HFFc6 (cell line): ENCODE measurements around the gene CKS2. TPM values are rescaled to one million over a fixed set of nuclear protein-coding genes. Genes with fewer than 3 reads are reported as not detected.
"Not testable (repeated sequence)": the region's sequence is repeated elsewhere in the genome, so short reads cannot be mapped to it uniquely, and the experiment has no call there.

Experiments
- DNase-seq: peaks from one replicate; pipeline ENCODE4 v3.0.0-alpha.2; 2018
- H3K27ac Mint-ChIP-seq: 2 replicates; pipeline ENCODE4 v1.8.0; 2020; ENCODE audit warnings: mild to moderate bottlenecking, mixed read lengths
- H3K27me3 Mint-ChIP-seq: 2 replicates; pipeline ENCODE4 v1.8.0; 2021; ENCODE audit warnings: mild to moderate bottlenecking, moderate library complexity, mixed read lengths; ENCODE audit not compliant: insufficient read depth
- H3K36me3 Mint-ChIP-seq: 2 replicates; pipeline ENCODE4 v1.8.0; 2021; ENCODE audit warnings: low read depth, mixed read lengths
- H3K4me1 Mint-ChIP-seq: 2 replicates; pipeline ENCODE4 v1.8.0; 2020; ENCODE audit warnings: low read depth, mixed read lengths
- H3K4me3 Mint-ChIP-seq: 2 replicates; pipeline ENCODE4 v1.8.0; 2020; ENCODE audit warnings: mild to moderate bottlenecking, moderate library complexity, mixed read lengths
- H3K9me3 Mint-ChIP-seq: 2 replicates; pipeline ENCODE4 v1.8.0; 2020; ENCODE audit warnings: mild to moderate bottlenecking, mixed read lengths
- long read RNA-seq: library from polyadenylated mRNA; unstranded; transcript quantifications from one replicate; pipeline ENCODE4 v2.0.0, GENCODE V29; 2019
- total RNA-seq, 6 experiments: library from RNA; stranded (reverse); fragmentation: NEBNext Ultra II Directional; extraction: Animal tissue kit (Norgen Biotek cat#: 25700); gene quantifications; 2 replicates in 1 of 6; 3 replicates in 5 of 6; pipeline ENCODE4 v1.2.3, GENCODE V29; 2021
- TF ChIP-seq, protein P1 (sequence below): fragments of 200-600 bp; sonication (generic); IDR thresholded peaks from 2 replicates; pipeline ENCODE4 v1.5.0; 2021; ENCODE audit warnings: antibody characterized with exemption, mild to moderate bottlenecking

CKS2 gene
- total RNA-seq = 100 to 1,000 TPM in 5 of 6 experiments, 10 to 100 TPM in 1; 65.7 to 135 (median 123) TPM
- long read RNA-seq, transcript CKS2-201 (3 exons, 613 nt) = major isoform, 71 of 72 reads
- long read RNA-seq, partial matches to known transcripts = 1 of 72 reads
- long read RNA-seq, other reads (novel, unspliced or antisense) = 0 of 72 reads

DNA sequence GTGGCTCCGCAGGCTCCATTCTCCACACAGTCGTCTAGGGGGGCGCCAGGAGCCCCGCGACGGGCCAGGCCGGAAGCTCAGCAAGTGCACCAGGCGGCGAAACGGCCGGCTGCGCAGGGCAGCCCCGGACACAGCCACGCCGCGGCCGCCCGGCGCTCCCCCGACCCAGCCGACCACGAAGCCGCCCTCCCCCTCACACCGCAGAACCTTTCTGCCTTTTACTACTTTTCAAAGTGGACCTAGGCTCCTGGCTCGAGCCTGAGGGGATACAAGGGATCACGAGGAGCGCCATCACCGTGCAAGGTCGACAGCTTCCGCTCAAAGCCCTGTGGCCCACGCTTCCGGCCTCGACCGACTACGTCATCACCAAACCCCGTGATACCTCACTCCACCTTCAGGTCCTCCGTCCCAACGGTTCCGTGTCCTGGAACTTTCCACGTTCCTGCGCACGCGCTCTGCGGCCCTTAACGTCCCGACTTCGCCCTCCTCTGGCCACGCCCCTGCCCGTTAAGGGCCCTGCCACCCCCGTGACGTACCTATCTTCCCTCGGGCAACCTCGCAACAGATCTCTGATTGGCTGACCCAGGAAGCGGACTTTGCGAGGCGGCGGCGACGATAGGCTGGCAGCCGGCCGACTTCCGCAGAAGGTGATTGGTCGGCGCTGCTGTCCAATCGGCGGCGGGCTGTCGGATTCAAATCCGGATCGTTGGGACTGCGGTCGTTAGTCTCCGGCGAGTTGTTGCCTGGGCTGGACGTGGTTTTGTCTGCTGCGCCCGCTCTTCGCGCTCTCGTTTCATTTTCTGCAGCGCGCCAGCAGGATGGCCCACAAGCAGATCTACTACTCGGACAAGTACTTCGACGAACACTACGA lies at the start of gene CKS2:
TSS of gene CKS2 (plus strand) at position 721 of the 871 bp plus-strand sequence. CDS start at position 819, 98 bp downstream.
- Mint-ChIP-seq H3K4me3 (peak within 1 kb of the TSS; percentile 90), H3K27me3 (peaks cover 6% of the 10 kb centered on the region), H3K4me1 (peaks cover 36% of the 10 kb centered on the region)

DNA sequence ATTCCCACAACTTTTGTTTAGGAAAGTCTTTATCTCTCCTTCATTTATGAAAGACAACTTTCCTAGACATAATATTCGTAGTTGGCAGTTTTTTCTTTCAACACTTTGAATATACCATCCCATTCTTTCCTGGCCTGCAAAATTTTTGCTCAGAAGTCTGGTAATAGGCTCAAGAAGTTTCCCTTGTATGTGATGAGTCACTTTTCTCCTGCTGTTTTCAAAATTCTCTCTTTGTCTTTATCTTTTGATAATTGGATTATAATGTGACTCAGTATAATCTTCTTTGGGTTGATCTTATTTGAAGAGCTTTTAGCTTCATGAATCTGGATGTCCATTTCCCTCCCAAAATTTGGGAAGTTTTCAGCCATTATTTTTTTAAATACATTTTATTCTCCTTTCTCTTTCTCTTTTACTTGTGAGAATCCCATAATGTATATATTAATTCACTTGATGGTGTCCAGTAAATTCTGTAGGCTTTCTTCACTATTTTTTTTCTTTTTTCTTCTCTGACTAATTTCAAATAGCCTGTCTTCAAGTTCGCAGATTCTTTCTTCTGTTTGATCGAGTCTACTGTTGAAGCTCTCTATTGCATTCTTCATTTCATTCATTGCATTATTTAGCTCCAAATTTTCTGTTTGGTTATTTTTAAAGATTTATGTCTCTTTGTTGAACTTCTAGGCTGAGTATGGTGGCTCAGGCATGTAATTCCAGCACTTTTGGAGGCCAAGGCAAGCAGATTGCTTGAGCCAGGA lies 37.3 kb upstream of the CKS2 start:
- H3K4me1 Mint-ChIP-seq = peaks cover 32% of the 10 kb centered on the region
- no peak for DNase-seq
- H3K27me3 Mint-ChIP-seq = peaks cover 2% of the 10 kb centered on the region; the same call in 1 of the 2 replicates
- H3K4me3 Mint-ChIP-seq = no peak overlapping the region
- TF ChIP-seq, protein P1, sequence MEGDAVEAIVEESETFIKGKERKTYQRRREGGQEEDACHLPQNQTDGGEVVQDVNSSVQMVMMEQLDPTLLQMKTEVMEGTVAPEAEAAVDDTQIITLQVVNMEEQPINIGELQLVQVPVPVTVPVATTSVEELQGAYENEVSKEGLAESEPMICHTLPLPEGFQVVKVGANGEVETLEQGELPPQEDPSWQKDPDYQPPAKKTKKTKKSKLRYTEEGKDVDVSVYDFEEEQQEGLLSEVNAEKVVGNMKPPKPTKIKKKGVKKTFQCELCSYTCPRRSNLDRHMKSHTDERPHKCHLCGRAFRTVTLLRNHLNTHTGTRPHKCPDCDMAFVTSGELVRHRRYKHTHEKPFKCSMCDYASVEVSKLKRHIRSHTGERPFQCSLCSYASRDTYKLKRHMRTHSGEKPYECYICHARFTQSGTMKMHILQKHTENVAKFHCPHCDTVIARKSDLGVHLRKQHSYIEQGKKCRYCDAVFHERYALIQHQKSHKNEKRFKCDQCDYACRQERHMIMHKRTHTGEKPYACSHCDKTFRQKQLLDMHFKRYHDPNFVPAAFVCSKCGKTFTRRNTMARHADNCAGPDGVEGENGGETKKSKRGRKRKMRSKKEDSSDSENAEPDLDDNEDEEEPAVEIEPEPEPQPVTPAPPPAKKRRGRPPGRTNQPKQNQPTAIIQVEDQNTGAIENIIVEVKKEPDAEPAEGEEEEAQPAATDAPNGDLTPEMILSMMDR = no peak
- H3K9me3 Mint-ChIP-seq = peaks cover 34% of the 10 kb centered on the region
- peaks cover 32% of the 10 kb centered on the region for H3K36me3 Mint-ChIP-seq
- H3K27ac Mint-ChIP-seq = no peak overlapping the region

More for the DNA sequence above, at the start of gene CKS2:
- H3K36me3 Mint-ChIP-seq = peaks cover 18% of the 10 kb centered on the region; the same call in 1 of the 2 replicates
- no peaks in the 10 kb centered on the region for H3K9me3 Mint-ChIP-seq
- TF ChIP-seq, protein P1 = peak; percentile 22; the same call in 1 of the 2 replicates
- DNase-seq = peak; percentile 100
- peak within 1 kb of the TSS; percentile 99 for H3K27ac Mint-ChIP-seq

DNA sequence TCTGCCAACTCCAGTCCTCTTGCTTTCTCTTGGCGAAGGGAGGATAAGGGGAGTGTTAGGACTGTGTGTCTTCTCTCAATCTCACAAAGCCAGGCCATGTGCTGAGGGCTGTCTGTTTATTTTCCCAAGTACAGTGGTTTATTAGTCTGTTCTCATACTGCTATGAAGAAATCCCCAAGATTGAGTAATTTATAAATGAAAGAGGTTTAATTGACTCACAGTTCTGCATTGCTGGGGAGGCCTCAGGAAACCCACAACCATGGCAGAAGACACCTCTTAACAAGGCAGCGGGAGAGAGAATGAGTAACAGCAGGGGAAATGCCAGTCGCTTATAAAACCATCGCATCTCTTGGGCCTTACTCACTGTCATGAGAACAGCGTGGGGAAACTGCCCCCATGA lies 36.2 kb upstream of the CKS2 start:
- TF ChIP-seq, protein P1 = no peak
- peaks cover 2% of the 10 kb centered on the region; the same call in 1 of the 2 replicates for H3K27me3 Mint-ChIP-seq
- peaks cover 34% of the 10 kb centered on the region for H3K9me3 Mint-ChIP-seq
- H3K27ac Mint-ChIP-seq = peak overlapping the region; percentile 85
- peaks cover 32% of the 10 kb centered on the region for H3K36me3 Mint-ChIP-seq
- DNase-seq = peak; percentile 97
- H3K4me1 Mint-ChIP-seq = peaks cover 40% of the 10 kb centered on the region
- peak overlapping the region; percentile 28 for H3K4me3 Mint-ChIP-seq

DNA sequence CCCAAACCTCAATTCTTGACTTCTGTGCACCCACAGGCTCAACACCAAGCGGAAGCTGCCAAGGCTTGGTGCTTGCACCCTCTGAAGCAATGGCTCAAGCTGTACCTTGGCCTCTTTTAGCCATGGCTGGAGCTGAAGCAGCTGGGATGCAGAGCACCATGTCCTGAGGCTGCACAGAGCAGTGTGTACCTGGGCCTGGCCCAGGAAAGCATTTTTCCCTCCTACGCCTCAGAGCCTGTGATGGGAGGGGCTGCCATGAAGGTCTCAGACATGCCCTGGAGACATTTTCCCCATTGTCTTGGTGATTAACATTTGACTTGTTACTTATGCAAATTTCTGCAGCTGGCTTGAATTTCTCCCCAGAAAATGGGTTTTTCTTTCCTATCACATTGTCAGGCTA lies 35.0 kb upstream of the CKS2 start:
- not testable (repeated sequence) for H3K4me3 Mint-ChIP-seq
- peaks cover 34% of the 10 kb centered on the region for H3K9me3 Mint-ChIP-seq

DNA sequence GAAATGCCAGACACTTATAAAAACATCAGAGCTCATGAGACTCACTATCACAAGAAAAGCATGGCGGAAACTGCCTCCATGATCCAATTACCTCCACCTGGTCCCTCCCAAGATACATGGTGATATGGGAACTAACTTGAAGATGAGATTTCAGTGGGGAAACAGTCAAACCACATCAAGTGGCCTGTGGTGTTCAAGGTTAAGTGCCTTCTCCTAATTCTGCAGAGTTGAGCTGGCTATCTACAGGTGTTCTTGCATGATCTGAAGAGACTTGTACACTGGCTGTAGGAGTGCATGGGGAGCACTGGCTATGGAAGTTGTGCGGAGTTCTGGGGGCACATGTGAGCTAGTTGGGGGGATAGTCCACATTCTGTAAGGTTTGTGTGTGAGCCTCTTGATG lies 34.0 kb upstream of the CKS2 start:
- Mint-ChIP-seq H3K27ac (no peak overlapping the region), H3K9me3 (peaks cover 31% of the 10 kb centered on the region), H3K27me3 (peaks cover 2% of the 10 kb centered on the region; the same call in 1 of the 2 replicates), H3K36me3 (peaks cover 28% of the 10 kb centered on the region), H3K4me3 (no peak overlapping the region), H3K4me1 (peaks cover 47% of the 10 kb centered on the region)
- DNase-seq = no peak
- TF ChIP-seq, protein P1 = no peak

More for the DNA sequence above, 35.0 kb upstream of the CKS2 start:
- H3K27ac Mint-ChIP-seq = peak overlapping the region; percentile 85
- not testable (repeated sequence) for H3K27me3 Mint-ChIP-seq, DNase-seq
- peaks cover 43% of the 10 kb centered on the region for H3K4me1 Mint-ChIP-seq
- peaks cover 32% of the 10 kb centered on the region for H3K36me3 Mint-ChIP-seq
